SU-DHL-6 (cell line): ENCODE results near the gene FCHO1.
"Not testable (repeated sequence)": the region's sequence is repeated elsewhere in the genome, so short reads cannot be mapped to it uniquely, and the experiment has no call there.

Experiments used
- H2AFZ ChIP-seq: fragments of 200-600 bp; sonication (generic); 2 replicates; pipeline ENCODE4 v1.6.1; 2014; ENCODE audit warnings: low read depth, mild to moderate bottlenecking, moderate library complexity, mixed read lengths, antibody characterized with exemption, low read length; ENCODE audit not compliant: severe bottlenecking
- H3F3A ChIP-seq: fragments of 200-600 bp; shearing (Covaris generic); 2 replicates; pipeline ENCODE4 v1.6.0; 2016; ENCODE audit warnings: antibody characterized with exemption, mild to moderate bottlenecking; ENCODE audit not compliant: insufficient read depth
- H3K27ac ChIP-seq: fragments of 200-600 bp; sonication (generic); 2 replicates; pipeline ENCODE4 v1.5.1; 2016; ENCODE audit warnings: low read depth, mild to moderate bottlenecking, low read length, moderate library complexity, mixed read lengths
- H3K27me3 ChIP-seq: fragments of 200-600 bp; sonication (generic), shearing (Covaris generic); 2 replicates; pipeline ENCODE4 v1.6.0; 2014; ENCODE audit warnings: mild to moderate bottlenecking, low read length
- H3K36me3 ChIP-seq: fragments of 200-600 bp; sonication (generic); 2 replicates; pipeline ENCODE4 v1.6.1; 2014; ENCODE audit warnings: mild to moderate bottlenecking, low read length, mixed read lengths
- H3K4me2 ChIP-seq: fragments of 300-600, 200-600 bp; shearing (Covaris generic), sonication (generic); 2 replicates; pipeline ENCODE4 v1.6.0; 2014; ENCODE audit warnings: low read length, low read depth, mild to moderate bottlenecking; ENCODE audit not compliant: poor library complexity, severe bottlenecking
- H3K4me3 ChIP-seq: fragments of 200-600 bp; sonication (generic); 2 replicates; pipeline ENCODE4 v1.5.1; 2014; ENCODE audit warnings: antibody characterized with exemption, low read length, mild to moderate bottlenecking, mixed read lengths; ENCODE audit not compliant: insufficient read depth, poor library complexity, severe bottlenecking
- H3K79me2 ChIP-seq: fragments of 200-600 bp; sonication (generic); 2 replicates; pipeline ENCODE4 v1.6.1; 2014; ENCODE audit warnings: mild to moderate bottlenecking, low read length, moderate library complexity; ENCODE audit not compliant: insufficient read depth
- H3K9ac ChIP-seq: fragments of 200-600 bp; sonication (generic); 2 replicates; pipeline ENCODE4 v1.7.0; 2014; ENCODE audit warnings: mild to moderate bottlenecking, low read length
- H3K9me2 ChIP-seq: fragments of 200-600 bp; sonication (generic); replicated peaks from 2 replicates; pipeline ENCODE4 v1.6.1; 2014; ENCODE audit warnings: low read length; ENCODE audit not compliant: insufficient read depth
- H3K9me3 ChIP-seq: fragments of 200-600 bp; sonication (generic); 2 replicates; pipeline ENCODE4 v1.6.1; 2014; ENCODE audit warnings: low read length, mixed read lengths; ENCODE audit not compliant: insufficient read depth
- H4K20me1 ChIP-seq: fragments of 200-600 bp; sonication (generic); 2 replicates; pipeline ENCODE4 v1.6.1; 2014; ENCODE audit warnings: low read depth, mild to moderate bottlenecking, antibody characterized with exemption, low read length, moderate library complexity, mixed read lengths
- CTCF ChIP-seq: fragments of 200-600 bp; sonication (generic); IDR thresholded peaks from one replicate; pipeline ENCODE4 v1.5.1; 2017; ENCODE audit warnings: antibody characterized with exemption, mild to moderate bottlenecking, low read length, moderate library complexity; ENCODE audit not compliant: insufficient read depth, poor library complexity, severe bottlenecking
- EZH2phosphoT487 ChIP-seq: fragments of 200-600 bp; sonication (generic), shearing (Covaris generic); conservative IDR thresholded peaks from 2 replicates; pipeline ENCODE4 v1.6.1; 2018; ENCODE audit warnings: mild to moderate bottlenecking, antibody characterized with exemption, low read length, moderate library complexity, mixed read lengths

Gene FCHO1

GRCh38 chr19:17797424-17798201, 46.3 kb downstream of the FCHO1 start:
- H3K36me3 ChIP-seq, result no peaks in the 10 kb centered on the region

GRCh38 chr19:17798599-17798998, 47.3 kb downstream of the FCHO1 start:
- not testable (repeated sequence) for H3K9me3 ChIP-seq, H3K4me3 ChIP-seq, H4K20me1 ChIP-seq, H3K9ac ChIP-seq, H3F3A ChIP-seq, H3K4me2 ChIP-seq, H3K36me3 ChIP-seq, H2AFZ ChIP-seq, H3K27me3 ChIP-seq, H3K79me2 ChIP-seq, H3K9me2 ChIP-seq, H3K27ac ChIP-seq

More at GRCh38 chr19:17797424-17798201, 46.3 kb downstream of the FCHO1 start:
- H2AFZ ChIP-seq, result no peak overlapping the region
- H3K4me3 ChIP-seq, result no peak overlapping the region
- H3K9me3 ChIP-seq, result no peaks in the 10 kb centered on the region
- H3K4me2 ChIP-seq, result no peak overlapping the region
- H3K9me2 ChIP-seq, result no peaks in the 10 kb centered on the region
- no peaks in the 10 kb centered on the region for H3K27me3 ChIP-seq
- TF ChIP-seq EZH2phosphoT487 (no peak), CTCF (no peak)
- H3K79me2 ChIP-seq, result no peaks in the 10 kb centered on the region
- no peaks in the 10 kb centered on the region for H4K20me1 ChIP-seq
- no peaks in the 10 kb centered on the region for H3F3A ChIP-seq
- H3K27ac ChIP-seq, result no peak overlapping the region
- H3K9ac ChIP-seq, result no peak overlapping the region

- Histone ChIP-seq H2AFZ (no peak overlapping the region), H4K20me1 (no peaks in the 10 kb centered on the region), H3K9ac (no peak overlapping the region), H3K9me2 (no peaks in the 10 kb centered on the region), H3F3A (no peaks in the 10 kb centered on the region), H3K36me3 (no peaks in the 10 kb centered on the region), H3K27me3 (no peaks in the 10 kb centered on the region), H3K4me3 (no peak overlapping the region), H3K4me2 (no peak overlapping the region), H3K9me3 (no peaks in the 10 kb centered on the region), H3K79me2 (no peaks in the 10 kb centered on the region), H3K27ac (no peak overlapping the region)
- TF ChIP-seq CTCF (no peak), EZH2phosphoT487 (no peak)
Measured at GRCh38 chr19:17802137-17802858, 51.0 kb downstream of the FCHO1 start.

- Histone ChIP-seq H3K9me3 (no peaks in the 10 kb centered on the region), H2AFZ (no peak overlapping the region), H3K27ac (no peak overlapping the region), H4K20me1 (no peaks in the 10 kb centered on the region), H3K4me2 (no peak overlapping the region), H3K36me3 (no peaks in the 10 kb centered on the region), H3K27me3 (no peaks in the 10 kb centered on the region), H3K9ac (no peak overlapping the region), H3K9me2 (no peaks in the 10 kb centered on the region), H3K4me3 (no peak overlapping the region), H3K79me2 (no peaks in the 10 kb centered on the region), H3F3A (no peaks in the 10 kb centered on the region)
- no peak for TF ChIP-seq CTCF
- no peak for TF ChIP-seq EZH2phosphoT487
Measured at GRCh38 chr19:17803264-17803896, 52.1 kb downstream of the FCHO1 start.
